GM19438 (cell line): ENCODE results near the gene PHRF1.
A peak's percentile ranks its signal among the peaks of the same experiment; 100 is the strongest.

Experiments
- ATAC-seq: cut with Tn5 transposase; IDR thresholded peaks from one replicate; pipeline ENCODE4 v1.9.1; 2021; ENCODE audit warnings: low read depth; ENCODE audit not compliant: unreplicated experiment

Gene PHRF1

DNA sequence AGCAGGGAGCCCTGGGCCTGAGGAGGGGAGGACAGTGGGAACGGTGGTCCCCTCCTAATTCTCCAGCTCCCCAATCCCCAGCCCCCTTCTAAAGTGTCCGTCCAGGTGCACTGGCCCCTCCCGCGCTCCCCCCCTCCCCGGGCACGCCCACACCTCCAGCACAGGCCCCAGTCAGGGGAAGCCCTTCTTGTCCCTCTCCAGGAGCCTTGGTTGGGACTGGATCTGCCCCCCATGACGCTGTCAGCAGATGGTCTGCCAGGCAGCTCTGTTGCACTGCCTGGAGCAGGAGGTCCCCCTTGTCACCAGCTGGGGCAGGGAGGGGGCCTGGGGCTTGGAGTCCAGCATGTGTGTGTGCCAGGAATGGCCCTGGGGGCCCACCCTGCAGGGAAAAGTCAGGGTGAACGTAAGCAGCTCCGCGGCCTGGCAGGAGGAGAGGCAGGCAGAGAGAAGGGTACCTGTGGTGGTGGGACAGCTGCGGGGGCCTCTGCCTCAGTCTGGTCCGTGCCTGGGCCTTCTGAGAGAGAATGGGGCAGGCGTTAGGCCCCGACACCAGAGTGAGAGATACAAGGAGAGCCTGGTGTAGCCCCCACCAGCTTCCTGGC lies 37.9 kb downstream of the PHRF1 start:
- no peak for ATAC-seq

GRCh38 chr11:614623-615503 lies 38.6 kb downstream of the PHRF1 start:
- ATAC-seq = no peak

- peak; percentile 73 for ATAC-seq
Measured at GRCh38 chr11:615504-616319, 39.4 kb downstream of the PHRF1 start, which contains the start of gene IRF7. Gene IRF7, minus strand, starts transcription at chr11:615950. Its CDS starts 586 bp downstream, at chr11:615364.

DNA sequence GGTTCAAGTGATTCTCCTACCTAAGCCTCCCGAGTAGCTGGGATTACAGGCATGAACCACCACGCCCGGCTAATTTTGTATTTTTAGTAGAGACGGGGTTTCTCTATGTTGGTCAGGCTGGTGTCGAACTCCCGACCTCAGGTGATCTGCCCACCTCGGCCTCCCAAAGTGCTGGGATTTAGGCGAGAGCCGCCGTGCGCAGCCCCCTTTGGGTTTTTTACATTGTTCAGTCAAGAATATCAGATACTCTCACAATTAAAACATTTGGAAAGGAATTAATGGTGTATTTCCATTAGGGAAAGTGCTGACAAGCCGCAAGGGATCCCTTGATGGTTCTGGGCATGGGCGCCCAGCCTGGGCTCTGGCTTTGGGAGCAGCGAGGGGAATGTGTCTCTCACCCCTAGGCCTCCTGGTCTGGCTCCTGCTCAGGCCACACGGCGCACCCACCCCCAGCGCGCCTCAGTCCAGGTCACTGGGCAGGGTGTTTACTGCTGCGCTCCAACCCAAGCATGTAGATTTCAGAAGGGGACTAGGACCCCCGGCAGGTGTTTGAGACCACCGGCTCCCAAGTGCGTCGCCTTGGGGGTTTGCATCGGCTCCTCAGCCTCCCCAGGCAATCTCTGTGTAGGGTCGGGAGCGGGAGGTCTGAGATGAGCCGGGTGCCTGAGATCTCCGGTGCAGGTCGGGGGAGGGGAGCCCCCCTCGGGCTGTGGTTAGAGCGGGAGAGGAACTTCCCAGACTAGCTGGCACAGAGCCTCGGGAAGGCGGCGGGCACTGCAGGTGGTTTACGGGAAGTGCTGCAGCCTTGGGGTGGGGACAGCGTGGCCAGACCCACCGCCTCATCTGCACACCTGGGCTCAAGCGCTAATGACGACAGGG lies 40.3 kb downstream of the PHRF1 start:
- no peak for ATAC-seq

DNA sequence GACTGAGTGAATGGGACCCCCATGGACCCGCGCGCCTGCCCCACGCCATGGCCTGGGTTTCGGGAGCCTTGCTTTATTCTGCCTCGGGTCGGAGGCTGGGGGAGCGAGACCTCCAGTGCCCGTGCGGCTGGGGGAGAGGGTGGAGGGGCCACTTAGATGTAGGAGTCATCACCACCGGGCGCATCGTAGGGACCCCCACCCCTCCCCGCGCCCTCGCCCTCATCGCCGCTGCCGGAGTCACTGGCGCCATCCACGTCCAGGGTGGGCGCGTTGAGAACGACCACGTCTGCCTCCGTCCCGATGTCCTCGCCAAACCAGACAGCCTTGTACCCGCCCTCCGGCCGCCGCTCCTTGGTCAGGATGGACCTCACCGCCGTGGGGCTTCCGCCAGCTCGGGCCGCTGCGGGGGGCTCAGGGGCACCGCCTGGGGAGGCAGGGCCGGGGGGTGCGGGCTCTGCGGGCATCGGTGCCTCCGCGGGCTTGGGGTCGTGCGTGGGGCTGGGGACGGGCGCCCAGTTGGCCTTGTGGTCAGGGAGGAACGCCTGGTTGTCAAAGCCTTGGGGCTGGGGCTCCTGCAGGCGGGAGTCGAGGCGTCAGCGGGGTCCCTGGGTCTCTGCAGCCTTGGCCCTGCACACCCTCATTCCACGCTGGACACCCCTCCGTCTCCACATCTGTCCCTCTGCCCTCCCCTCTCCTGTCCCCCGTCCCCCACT lies 41.1 kb downstream of the PHRF1 start:
- no peak for ATAC-seq

- no peak for ATAC-seq
Measured at GRCh38 chr11:617912-618682, 41.8 kb downstream of the PHRF1 start.

DNA sequence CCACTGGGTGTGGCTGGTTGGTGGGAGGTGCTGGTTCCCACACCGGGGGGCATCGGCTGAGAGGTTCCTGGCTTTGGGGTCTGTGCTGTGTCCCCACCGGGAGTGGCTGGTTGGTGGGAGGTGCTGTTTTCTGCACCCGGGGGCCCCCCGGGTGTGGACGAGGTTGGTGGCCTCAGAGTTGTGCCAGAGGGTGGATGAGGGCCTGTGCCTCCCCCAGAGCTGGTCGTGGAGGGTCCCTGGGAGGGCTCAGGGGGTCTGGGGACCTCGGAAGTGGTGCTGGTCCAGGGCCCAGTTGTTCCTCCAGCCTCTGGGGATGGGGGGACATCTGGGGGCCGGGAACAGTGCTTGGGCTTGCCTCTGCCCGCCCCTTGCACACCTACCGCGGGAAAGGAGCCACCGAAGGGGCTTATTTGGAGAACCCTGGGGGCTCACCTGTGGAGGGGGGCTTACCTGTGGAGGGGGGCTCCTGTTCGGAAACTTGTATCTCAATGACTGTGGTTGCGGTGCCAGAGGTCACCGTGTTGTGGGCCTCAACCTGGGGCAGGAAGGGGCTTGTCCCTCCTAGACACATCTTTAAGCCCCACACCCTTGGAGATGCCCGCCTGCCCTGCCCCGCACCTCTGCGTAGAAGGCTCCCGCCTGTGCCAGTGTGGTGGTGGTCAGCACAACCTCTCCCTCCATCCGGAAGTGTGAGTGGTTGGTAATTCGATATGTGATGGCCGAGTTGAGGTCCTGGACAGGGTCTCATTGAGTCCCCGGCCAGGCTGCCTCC lies 42.8 kb downstream of the PHRF1 start:
- ATAC-seq = no peak

- ATAC-seq = no peak
Measured at GRCh38 chr11:619628-620050, 43.4 kb downstream of the PHRF1 start.

- no peak for ATAC-seq
Measured at GRCh38 chr11:620201-620600, 43.9 kb downstream of the PHRF1 start.

- no peak for ATAC-seq
Measured at GRCh38 chr11:620935-621814, 44.9 kb downstream of the PHRF1 start.

DNA sequence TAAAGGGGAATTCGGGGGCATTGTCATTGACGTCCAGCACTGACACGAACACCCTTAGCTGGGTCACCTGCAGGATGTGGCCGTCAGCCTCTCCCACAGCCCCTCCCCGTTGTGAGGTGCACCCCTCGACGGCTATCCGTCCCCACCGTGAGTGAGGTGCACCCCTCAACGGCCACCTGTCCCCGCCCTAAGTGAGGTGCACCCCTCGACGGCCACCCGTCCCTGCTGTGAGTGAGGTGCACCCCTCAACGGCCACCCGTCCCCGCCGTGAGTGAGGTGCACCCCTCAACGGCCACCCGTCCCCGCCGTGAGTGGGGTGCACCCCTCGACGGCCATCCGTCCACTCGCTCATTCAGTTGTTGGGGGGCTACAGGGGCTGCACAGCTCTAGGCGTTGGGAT lies 45.6 kb downstream of the PHRF1 start:
- ATAC-seq = no peak

DNA sequence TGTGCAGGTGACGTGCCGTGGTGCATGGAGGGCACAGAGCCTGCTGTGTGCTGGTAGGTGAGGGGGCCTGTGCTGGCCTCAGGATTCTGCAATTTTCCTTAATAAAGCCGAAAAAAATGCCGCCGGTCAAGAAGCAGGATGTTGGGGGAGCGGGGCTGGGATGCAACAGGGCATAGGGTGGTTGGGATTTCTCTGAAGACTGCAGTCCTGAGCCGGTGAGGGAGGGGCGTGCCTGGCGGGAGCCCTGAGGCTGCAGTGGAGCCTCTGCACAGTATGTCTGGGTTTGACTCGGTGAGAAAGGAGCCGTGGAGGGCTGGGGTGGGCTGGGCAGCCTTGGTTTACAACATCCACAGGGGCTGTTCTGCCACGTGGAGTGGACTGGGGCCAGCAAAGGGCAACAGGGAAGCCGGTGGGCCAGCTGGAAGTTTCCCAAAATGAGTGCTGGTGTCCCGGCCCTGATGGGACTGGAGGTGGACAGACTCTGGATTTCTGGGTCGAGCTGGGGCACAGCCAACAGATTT lies 47.1 kb downstream of the PHRF1 start:
- ATAC-seq = no peak

GRCh38 chr11:623999-624704 lies 47.9 kb downstream of the PHRF1 start:
- ATAC-seq = no peak

DNA sequence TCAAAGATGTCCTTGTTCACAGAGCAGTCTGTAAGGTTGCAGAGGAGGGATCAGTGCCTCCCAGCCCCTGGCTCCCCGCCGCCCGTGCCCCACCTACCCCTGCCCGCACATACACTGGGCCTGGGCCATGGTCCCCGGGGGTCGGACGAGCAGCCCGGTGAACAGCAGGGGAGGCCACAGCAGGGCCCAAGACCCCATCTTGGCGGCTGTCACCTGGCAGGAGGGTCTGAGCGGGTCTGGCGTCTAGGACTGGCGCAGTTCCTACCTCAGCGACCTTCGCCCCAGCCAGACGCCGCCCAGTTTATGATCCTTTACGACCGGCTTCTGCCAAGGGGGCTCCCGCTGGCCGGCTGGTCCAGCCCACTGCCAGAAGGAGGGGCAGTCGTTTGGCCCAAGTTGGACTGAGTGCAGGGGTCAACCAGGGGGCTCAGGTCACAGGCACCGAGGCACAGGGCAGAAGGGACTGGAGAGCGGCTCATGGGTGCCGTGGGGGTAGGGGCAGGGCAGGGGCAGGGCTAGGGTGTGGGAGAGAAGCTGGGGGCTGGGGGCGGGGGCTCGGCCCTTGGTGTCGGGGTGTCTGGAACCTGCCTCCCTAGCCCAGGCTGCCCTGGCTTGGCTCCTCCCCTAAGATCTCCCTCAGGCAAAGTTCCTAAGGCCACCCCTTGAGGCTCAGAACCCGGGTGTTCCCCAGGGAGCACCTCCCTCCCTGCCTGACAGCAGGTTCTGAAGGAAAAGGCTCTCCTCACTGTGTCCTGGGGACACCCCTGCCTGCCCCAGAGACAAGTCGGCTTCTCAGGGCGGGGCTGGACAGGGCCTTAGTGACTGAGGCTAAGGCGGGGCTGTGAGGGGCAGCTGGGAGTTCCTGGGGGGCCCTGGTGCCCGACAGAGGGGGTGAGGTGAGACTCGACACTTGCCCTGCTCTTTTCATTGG lies 48.7 kb downstream of the PHRF1 start, which contains the start of gene CDHR5:
CDHR5 (minus strand) TSS at position 251 of the 931 bp plus-strand sequence; CDS start at position 198, 53 bp downstream.
- ATAC-seq = no peak

- ATAC-seq = no peak
Measured at GRCh38 chr11:625636-626268, 49.5 kb downstream of the PHRF1 start.
